ENCODE measurements around the gene RHBDD3.

The RHBDD3 gene

DNA sequence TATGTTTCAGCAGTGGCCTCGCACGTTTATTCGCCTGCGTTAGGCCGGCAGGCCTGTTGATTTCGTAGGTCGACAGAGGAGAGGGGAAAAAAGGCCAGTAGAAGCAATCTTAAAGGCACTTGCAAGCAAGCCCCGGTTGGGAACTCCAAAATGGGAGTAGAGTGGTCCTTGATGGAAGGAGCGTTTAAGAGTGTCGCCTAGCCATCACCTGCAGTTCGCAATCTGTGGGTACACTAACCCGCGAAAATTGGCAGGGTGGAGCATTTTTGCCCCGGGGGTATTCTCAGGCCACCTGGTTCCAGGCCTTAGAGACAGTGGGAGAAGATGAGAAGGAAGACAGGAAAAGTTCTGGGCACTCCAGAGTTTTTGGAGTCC lies 1.4 kb upstream of the RHBDD3 start:
- DNase-seq (ENCODE audit: extremely low spot score) = no peak
- ChIA-PET CTCF (no interaction called here), POLR2A (interaction anchor here (1.4 kb wide), 1 partner anchor 38 kb away, joined by 3 read pairs; no protein-coding TSS in a partner anchor)
- TF ChIP-seq, protein P1, sequence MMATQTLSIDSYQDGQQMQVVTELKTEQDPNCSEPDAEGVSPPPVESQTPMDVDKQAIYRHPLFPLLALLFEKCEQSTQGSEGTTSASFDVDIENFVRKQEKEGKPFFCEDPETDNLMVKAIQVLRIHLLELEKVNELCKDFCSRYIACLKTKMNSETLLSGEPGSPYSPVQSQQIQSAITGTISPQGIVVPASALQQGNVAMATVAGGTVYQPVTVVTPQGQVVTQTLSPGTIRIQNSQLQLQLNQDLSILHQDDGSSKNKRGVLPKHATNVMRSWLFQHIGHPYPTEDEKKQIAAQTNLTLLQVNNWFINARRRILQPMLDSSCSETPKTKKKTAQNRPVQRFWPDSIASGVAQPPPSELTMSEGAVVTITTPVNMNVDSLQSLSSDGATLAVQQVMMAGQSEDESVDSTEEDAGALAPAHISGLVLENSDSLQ (IDR thresholded peaks at IDR 0.05) = no peak
- no peak for TF ChIP-seq ZNF384 (IDR thresholded peaks at IDR 0.05)
- no peak for TF ChIP-seq SUZ12 (IDR thresholded peaks at IDR 0.05)
- no peak for TF ChIP-seq FOXK2 (IDR thresholded peaks at IDR 0.05)
- no peak for TF ChIP-seq FOXA1 (IDR thresholded peaks at IDR 0.05)
- TF ChIP-seq L3MBTL2 (conservative IDR thresholded peaks at IDR 0.05) = no peak
- no peak for TF ChIP-seq NFRKB (IDR thresholded peaks at IDR 0.05)
- TF ChIP-seq CTBP1 (IDR thresholded peaks at IDR 0.05; ENCODE audit: borderline replicate concordance) = no peak
- TF ChIP-seq ARNT (IDR thresholded peaks at IDR 0.05) = no peak

DNA sequence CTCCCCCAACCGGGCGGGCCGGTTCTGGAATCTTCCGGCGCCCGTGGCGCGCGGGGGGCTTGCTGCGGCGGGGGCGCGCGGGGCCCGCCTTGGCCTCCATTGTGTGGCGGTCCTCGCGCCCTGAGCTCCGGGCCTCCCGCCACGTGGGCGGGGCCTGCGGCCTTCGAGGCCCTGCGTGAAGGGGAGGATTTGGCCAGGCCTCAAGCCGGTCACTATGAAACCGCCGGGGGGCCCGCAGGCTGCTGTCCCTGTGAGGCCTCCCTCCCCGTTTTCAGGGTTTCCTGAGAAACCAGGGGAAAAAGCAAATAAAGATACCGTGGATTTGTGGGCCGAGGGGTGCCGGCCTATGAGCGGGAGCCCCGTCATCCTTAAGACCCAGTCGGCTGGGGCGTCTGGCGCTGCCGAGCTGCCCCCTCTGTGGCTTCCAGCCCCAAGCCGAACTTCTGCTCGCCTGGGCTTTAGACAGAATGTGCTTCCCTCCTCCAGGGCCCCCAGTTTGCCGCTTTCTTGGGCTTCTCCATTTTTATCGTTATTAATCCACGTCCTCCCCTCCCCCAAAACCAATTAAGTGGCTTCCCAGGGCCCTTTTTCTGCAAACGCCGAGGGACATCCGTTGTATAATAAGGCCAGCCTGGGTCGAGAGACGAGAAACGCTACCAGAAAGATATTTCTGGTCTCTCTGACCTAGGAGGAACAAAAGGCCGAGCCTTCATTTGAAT lies 889 bp upstream of the RHBDD3 start:
- POLR2A ChIA-PET = interaction anchor here (0.7 to 1.0 kb wide), 2 partner anchors 11 to 12 kb away, joined by 3 read pairs; no protein-coding TSS in a partner anchor
- no peak for TF ChIP-seq LEF1 (IDR thresholded peaks at IDR 0.05; ENCODE audit: borderline replicate concordance)
- no peak for TF ChIP-seq FOXK2 (IDR thresholded peaks at IDR 0.05)
- no peak for TF ChIP-seq SUZ12 (IDR thresholded peaks at IDR 0.05)
- no peak; the same call in 1 of the 2 replicates for TF ChIP-seq NFRKB (IDR thresholded peaks at IDR 0.05)
- peak; percentile 71 for TF ChIP-seq L3MBTL2 (conservative IDR thresholded peaks at IDR 0.05)
- no peak for TF ChIP-seq FOXA1 (IDR thresholded peaks at IDR 0.05)
- no peak for TF ChIP-seq TARDBP (IDR thresholded peaks at IDR 0.05)
- TF ChIP-seq ARNT (IDR thresholded peaks at IDR 0.05) = 0 out of 2 replicates have a peak, but pooled peaks have one; percentile 19
- TF ChIP-seq HDGF (IDR thresholded peaks at IDR 0.05; ENCODE audit: borderline replicate concordance) = no peak
- CTCF ChIA-PET = no interaction called here
- DNase-seq (ENCODE audit: extremely low spot score) = no peak

DNA sequence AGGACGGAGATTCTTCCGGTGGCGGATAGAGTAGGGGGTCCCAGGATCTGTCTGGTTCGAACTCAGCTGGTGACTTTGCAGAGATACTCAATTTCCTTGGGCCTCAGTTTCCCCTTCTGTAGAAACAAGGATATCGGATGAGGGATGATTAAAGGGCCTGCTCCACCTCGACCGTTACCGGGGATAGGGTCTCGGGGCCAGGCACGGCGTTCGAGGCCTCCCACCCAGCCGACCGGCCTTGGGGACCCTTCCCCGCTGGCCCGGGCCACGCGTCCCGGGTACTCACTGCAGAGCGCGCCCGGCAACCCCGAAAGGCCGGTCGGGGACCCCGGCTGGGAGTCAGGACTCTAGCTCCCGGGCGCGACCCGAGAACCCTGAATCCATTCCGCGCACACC lies 321 bp downstream of the RHBDD3 start:
- DNase-seq (ENCODE audit: extremely low spot score) = no peak
- TF ChIP-seq SP1 (IDR thresholded peaks at IDR 0.05) (no peak), L3MBTL2 (conservative IDR thresholded peaks at IDR 0.05) (0 out of 2 replicates have a peak, but pooled peaks have one; percentile 10)
- POLR2A ChIA-PET = interaction anchor here (1.0 kb wide), 1 partner anchor 61 kb away, joined by 3 read pairs; no protein-coding TSS in a partner anchor
- CTCF ChIA-PET = interaction anchor here (1.2 kb wide), 1 partner anchor 22 kb away, joined by 6 read pairs; no protein-coding TSS in a partner anchor

DNA sequence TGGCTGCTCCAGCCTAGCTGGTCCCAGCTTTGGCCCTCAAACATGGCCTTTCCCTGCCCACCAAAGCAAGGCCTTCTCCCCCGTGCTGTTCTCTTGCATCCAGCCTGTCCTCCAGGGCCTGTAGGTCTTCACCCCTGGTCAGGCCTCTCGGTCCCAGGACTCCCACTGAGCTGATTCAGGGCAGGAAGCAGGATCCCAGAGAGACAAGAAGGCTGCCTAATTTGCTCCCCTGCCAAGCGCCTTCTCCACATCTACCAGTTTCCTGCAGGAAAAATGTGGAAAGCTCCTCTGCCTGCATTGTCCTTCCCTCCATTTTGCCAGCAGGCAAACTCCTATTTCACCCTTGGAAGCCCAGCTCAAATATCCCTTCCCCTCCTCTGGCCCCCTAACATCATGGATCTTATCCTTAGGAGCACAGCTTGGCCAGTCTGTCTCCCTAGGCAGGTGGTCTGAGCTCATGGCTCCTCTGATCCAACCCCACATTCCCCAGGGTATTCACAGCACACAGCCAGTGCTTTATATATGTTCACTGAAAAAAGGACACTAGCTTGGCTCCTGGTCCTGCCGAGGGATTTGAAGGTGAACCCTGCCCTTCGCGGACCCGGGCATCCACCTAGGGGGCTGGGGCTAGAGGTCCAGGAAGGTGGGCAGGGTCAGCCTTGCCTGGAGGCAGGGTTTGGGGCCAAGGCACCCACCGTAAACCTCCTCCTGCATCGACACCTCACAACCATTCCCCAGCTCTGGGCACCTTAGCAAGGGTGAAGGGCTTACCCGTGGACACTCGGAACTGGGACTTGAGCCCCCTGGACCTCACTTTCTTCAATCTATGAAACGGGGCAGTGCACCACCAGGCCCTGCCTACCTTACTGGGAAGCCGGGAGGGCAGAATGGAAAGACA lies 968 bp downstream of the RHBDD3 start:
- TF ChIP-seq SP1 (IDR thresholded peaks at IDR 0.05) (no peak), FOXM1 (IDR thresholded peaks at IDR 0.05; ENCODE audit: borderline replicate concordance) (peak; percentile 34; the same call in 1 of the 2 replicates)
- POLR2A ChIA-PET = interaction anchor here (0.7 to 1.0 kb wide), 3 partner anchors 46 to 61 kb away, joined by 3 read pairs; no protein-coding TSS in a partner anchor
- CTCF ChIA-PET = interaction anchor here (0.6 to 1.2 kb wide), 2 partner anchors 21 to 896 kb away, joined by 3 to 6 read pairs; no protein-coding TSS in a partner anchor
- DNase-seq (ENCODE audit: extremely low spot score) = no peak

DNA sequence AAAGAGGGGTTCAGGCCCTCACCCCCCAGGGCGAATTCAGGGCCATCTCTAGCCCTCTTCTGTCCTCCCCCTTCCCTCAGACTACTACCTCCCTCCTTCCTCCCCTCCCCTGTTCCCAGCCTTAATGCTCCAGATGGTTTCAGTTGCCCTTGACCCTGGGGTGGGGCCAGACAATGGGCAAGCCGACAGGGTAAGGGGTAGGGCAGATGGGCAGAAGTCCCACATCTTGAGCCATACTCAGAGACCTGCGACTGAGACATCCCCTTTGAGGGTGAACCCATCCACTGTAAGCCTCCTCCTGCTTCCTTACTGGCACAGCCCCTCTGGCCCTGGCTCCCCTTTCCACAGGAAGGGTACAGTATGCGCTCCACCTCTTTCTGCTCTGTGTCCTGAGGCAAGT lies 1.9 kb downstream of the RHBDD3 start:
- POLR2A ChIA-PET = interaction anchor here (1.0 kb wide), 1 partner anchor 45 kb away, joined by 3 read pairs; no protein-coding TSS in a partner anchor
- no peak for DNase-seq (ENCODE audit: extremely low spot score)
- CTCF ChIA-PET = no interaction called here
- no peak for TF ChIP-seq ZNF384 (IDR thresholded peaks at IDR 0.05)
- TF ChIP-seq HDGF (IDR thresholded peaks at IDR 0.05; ENCODE audit: borderline replicate concordance) = no peak
- no peak for TF ChIP-seq NFRKB (IDR thresholded peaks at IDR 0.05)
- no peak for TF ChIP-seq BHLHE40 (IDR thresholded peaks at IDR 0.05; ENCODE audit: borderline replicate concordance)
- TF ChIP-seq FOXM1 (IDR thresholded peaks at IDR 0.05; ENCODE audit: borderline replicate concordance) = no peak
- no peak for TF ChIP-seq FOXA1 (IDR thresholded peaks at IDR 0.05)
- TF ChIP-seq TARDBP (IDR thresholded peaks at IDR 0.05) = no peak
- TF ChIP-seq L3MBTL2 (conservative IDR thresholded peaks at IDR 0.05) = no peak
- no peak for TF ChIP-seq LEF1 (IDR thresholded peaks at IDR 0.05; ENCODE audit: borderline replicate concordance)
- TF ChIP-seq ARNT (IDR thresholded peaks at IDR 0.05) = no peak
- TF ChIP-seq SUZ12 (IDR thresholded peaks at IDR 0.05) = no peak
- no peak for TF ChIP-seq ELF4 (IDR thresholded peaks at IDR 0.05)
- TF ChIP-seq, protein P1 (IDR thresholded peaks at IDR 0.05) = no peak
- TF ChIP-seq CTBP1 (IDR thresholded peaks at IDR 0.05; ENCODE audit: borderline replicate concordance) = no peak
- no peak for TF ChIP-seq FOXK2 (IDR thresholded peaks at IDR 0.05)
- TF ChIP-seq SP1 (IDR thresholded peaks at IDR 0.05) = no peak

DNA sequence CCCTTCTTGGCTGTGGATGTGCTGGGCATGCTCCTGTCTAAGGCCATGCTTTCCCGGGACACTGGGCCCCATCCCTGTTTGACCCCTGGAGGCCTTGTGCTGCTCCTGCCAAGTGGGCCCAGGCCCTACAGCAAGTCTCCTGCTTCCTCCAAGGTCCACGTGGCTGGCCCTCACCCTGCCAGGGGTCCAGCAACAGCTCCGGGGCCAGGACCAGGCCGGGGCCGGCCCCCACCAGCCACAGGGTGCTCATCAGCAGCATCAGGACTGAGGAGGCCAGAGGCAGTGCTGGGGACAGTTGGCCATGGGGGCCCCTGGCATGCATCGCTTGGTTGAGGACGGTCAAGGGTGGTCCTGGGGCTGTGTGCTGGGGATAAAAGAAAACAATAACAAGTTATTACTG lies 2.5 kb downstream of the RHBDD3 start:
- ChIA-PET CTCF (no interaction called here), POLR2A (no interaction called here)
- TF ChIP-seq FOXA1 (IDR thresholded peaks at IDR 0.05) (no peak), ZNF384 (IDR thresholded peaks at IDR 0.05) (no peak), BHLHE40 (IDR thresholded peaks at IDR 0.05; ENCODE audit: borderline replicate concordance) (no peak), TARDBP (IDR thresholded peaks at IDR 0.05) (no peak), NFRKB (IDR thresholded peaks at IDR 0.05) (no peak), L3MBTL2 (conservative IDR thresholded peaks at IDR 0.05) (no peak), FOXK2 (IDR thresholded peaks at IDR 0.05) (no peak), ARNT (IDR thresholded peaks at IDR 0.05) (no peak), HDGF (IDR thresholded peaks at IDR 0.05; ENCODE audit: borderline replicate concordance) (no peak), LEF1 (IDR thresholded peaks at IDR 0.05; ENCODE audit: borderline replicate concordance) (no peak), FOXM1 (IDR thresholded peaks at IDR 0.05; ENCODE audit: borderline replicate concordance) (no peak), SP1 (IDR thresholded peaks at IDR 0.05) (no peak), CTBP1 (IDR thresholded peaks at IDR 0.05; ENCODE audit: borderline replicate concordance) (no peak), ELF4 (IDR thresholded peaks at IDR 0.05) (no peak), SUZ12 (IDR thresholded peaks at IDR 0.05) (no peak)
- DNase-seq (ENCODE audit: extremely low spot score) = no peak
